Esophagus muscularis mucosa (tissue), 3 donors: Measurements from ENCODE around the gene ZNF407.

ENCODE experiments used
- POLR2AphosphoS5 ChIP-seq, 2 donors: sonication (generic); formaldehyde crosslinking; IDR thresholded peaks; one replicate each; pipeline ENCODE4 v1.6.1; 2017; ENCODE audit warnings: antibody characterized with exemption in 2 of 2
- TF ChIP-seq, protein P1 (sequence below), 3 experiments: fragments of 200-600 bp in 2 of 3; fragments of 450-650 bp in 1 of 3; sonication (generic) in 2 of 3; IDR thresholded peaks; one replicate each; pipeline ENCODE4 v1.5.1; 2017 to 2019; ENCODE audit warnings: antibody characterized with exemption in 3 of 3, mild to moderate bottlenecking in 2 of 3, moderate library complexity in 1 of 3

DNA sequence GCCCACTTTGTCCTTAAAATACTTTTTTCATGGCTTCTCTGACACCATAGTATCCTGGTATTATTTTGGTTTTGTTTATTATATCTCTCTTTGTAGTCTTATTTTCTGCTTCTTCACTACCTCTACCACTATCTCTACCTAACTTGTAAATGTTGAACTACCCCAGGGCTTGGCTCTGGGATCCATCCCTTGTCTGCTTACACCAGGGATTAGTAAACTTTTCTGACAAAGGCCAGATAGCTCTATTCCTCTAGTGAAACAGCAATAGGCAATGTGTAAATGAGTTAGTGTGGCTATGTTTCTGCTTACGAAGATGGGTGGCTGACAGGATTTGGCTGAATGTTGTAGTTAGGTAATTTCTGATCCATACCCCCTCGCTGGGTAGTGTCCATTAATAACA is 76.8 kb downstream of the ZNF407 start:
- TF ChIP-seq, protein P1, sequence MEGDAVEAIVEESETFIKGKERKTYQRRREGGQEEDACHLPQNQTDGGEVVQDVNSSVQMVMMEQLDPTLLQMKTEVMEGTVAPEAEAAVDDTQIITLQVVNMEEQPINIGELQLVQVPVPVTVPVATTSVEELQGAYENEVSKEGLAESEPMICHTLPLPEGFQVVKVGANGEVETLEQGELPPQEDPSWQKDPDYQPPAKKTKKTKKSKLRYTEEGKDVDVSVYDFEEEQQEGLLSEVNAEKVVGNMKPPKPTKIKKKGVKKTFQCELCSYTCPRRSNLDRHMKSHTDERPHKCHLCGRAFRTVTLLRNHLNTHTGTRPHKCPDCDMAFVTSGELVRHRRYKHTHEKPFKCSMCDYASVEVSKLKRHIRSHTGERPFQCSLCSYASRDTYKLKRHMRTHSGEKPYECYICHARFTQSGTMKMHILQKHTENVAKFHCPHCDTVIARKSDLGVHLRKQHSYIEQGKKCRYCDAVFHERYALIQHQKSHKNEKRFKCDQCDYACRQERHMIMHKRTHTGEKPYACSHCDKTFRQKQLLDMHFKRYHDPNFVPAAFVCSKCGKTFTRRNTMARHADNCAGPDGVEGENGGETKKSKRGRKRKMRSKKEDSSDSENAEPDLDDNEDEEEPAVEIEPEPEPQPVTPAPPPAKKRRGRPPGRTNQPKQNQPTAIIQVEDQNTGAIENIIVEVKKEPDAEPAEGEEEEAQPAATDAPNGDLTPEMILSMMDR (IDR thresholded peaks at IDR 0.05): no peak
- TF ChIP-seq POLR2AphosphoS5 (IDR thresholded peaks at IDR 0.05): no peak
